Stimulated activated naive CD4-positive, alpha-beta T cell treated with Interleukin-2 at 50 U/mL for 16 hours (primary cell): ENCODE results near the gene KCNK13.

ENCODE experiments used
- DNase-seq: peaks from one replicate; lab custom pipeline; 2025; lab: John Stamatoyannopoulos, UW

KCNK13 gene

GRCh38 chr14:90132821-90133570 is 71.2 kb downstream of the KCNK13 start:
- no peak for DNase-seq

GRCh38 chr14:90136904-90137303 is 75.1 kb downstream of the KCNK13 start:
- no peak for DNase-seq

- DNase-seq, result no peak
Measured at GRCh38 chr14:90137807-90138206, 76.0 kb downstream of the KCNK13 start.

GRCh38 chr14:90139199-90139598 is 77.4 kb downstream of the KCNK13 start:
- DNase-seq, result no peak

GRCh38 chr14:90140298-90140955 is 78.6 kb downstream of the KCNK13 start:
- DNase-seq, result no peak

GRCh38 chr14:90140956-90141316 is 79.1 kb downstream of the KCNK13 start:
- DNase-seq, result no peak

GRCh38 chr14:90153429-90153828 is 91.6 kb downstream of the KCNK13 start:
- no peak for DNase-seq

- no peak for DNase-seq
Measured at GRCh38 chr14:90154110-90154509, 92.3 kb downstream of the KCNK13 start.

- DNase-seq, result no peak
Measured at GRCh38 chr14:90159146-90159545, 97.4 kb downstream of the KCNK13 start.

- no peak for DNase-seq
Measured at GRCh38 chr14:90159688-90160087, 97.9 kb downstream of the KCNK13 start.

GRCh38 chr14:90161129-90161528 is 99.3 kb downstream of the KCNK13 start:
- no peak for DNase-seq

GRCh38 chr14:90168425-90169105 is 106.8 kb downstream of the KCNK13 start:
- no peak for DNase-seq

- no peak for DNase-seq
Measured at GRCh38 chr14:90175631-90176030, 113.8 kb downstream of the KCNK13 start.

- DNase-seq, result no peak
Measured at GRCh38 chr14:90177539-90178189, 115.9 kb downstream of the KCNK13 start.

- no peak for DNase-seq
Measured at GRCh38 chr14:90179357-90179756, 117.6 kb downstream of the KCNK13 start.

- DNase-seq, result no peak
Measured at GRCh38 chr14:90179809-90180779, 118.3 kb downstream of the KCNK13 start.

GRCh38 chr14:90184094-90184493 is 122.3 kb downstream of the KCNK13 start:
- no peak for DNase-seq

GRCh38 chr14:90184571-90185266 is 122.9 kb downstream of the KCNK13 start:
- DNase-seq, result no peak

- DNase-seq, result no peak
Measured at GRCh38 chr14:90188588-90188987, 126.8 kb downstream of the KCNK13 start.

GRCh38 chr14:90191154-90191553 is 129.4 kb downstream of the KCNK13 start:
- DNase-seq, result no peak

GRCh38 chr14:90191585-90191984 is 129.8 kb downstream of the KCNK13 start:
- no peak for DNase-seq
